Activated CD8-positive, alpha-beta memory T cell treated with anti-CD3 and anti-CD28 coated beads, Interleukin-2, amount 50 U/mL, for 1 hour (primary cell): ENCODE results near the gene CDK5.

Experiments used
- DNase-seq: peaks from one replicate; pipeline ENCODE4 v3.0.0-alpha.2; 2020; ENCODE audit errors: extremely low read depth

Gene CDK5

GRCh38 chr7:151086802-151087244 lies 29.1 kb upstream of the CDK5 start:
- DNase-seq = no peak

GRCh38 chr7:151085691-151086620 lies 28.3 kb upstream of the CDK5 start, which contains the start of gene AGAP3:
Gene AGAP3 (plus strand): TSS chr7:151086475. CDS start chr7:151086742, 267 bp downstream.
- no peak for DNase-seq

GRCh38 chr7:151085329-151085690 lies 27.6 kb upstream of the CDK5 start:
- DNase-seq = no peak

GRCh38 chr7:151083824-151084160 lies 26.1 kb upstream of the CDK5 start:
- no peak for DNase-seq

- peak; percentile 81 for DNase-seq
Observed at GRCh38 chr7:151083071-151083823, 25.6 kb upstream of the CDK5 start, which contains the start of gene TMUB1. Gene TMUB1 (minus strand): TSS chr7:151083493. CDS start chr7:151082563, 930 bp downstream.

- no peak for DNase-seq
Observed at GRCh38 chr7:151082141-151083070, 24.7 kb upstream of the CDK5 start.

- no peak for DNase-seq
Observed at GRCh38 chr7:151081170-151082101, 23.7 kb upstream of the CDK5 start.

GRCh38 chr7:151080522-151081169 lies 22.9 kb upstream of the CDK5 start, which contains the start of gene FASTK:
Gene FASTK (minus strand): TSS chr7:151080809. CDS start chr7:151080766, 43 bp downstream.
- DNase-seq = peak; percentile 68

GRCh38 chr7:151080067-151080521 lies 22.4 kb upstream of the CDK5 start:
- DNase-seq = no peak

- DNase-seq = no peak
Observed at GRCh38 chr7:151079199-151079910, 21.7 kb upstream of the CDK5 start.

GRCh38 chr7:151078233-151079040 lies 20.7 kb upstream of the CDK5 start:
- DNase-seq = no peak

GRCh38 chr7:151077705-151078232 lies 20.1 kb upstream of the CDK5 start:
- DNase-seq = no peak

GRCh38 chr7:151076863-151077704 lies 19.4 kb upstream of the CDK5 start:
- no peak for DNase-seq

GRCh38 chr7:151075978-151076426 lies 18.3 kb upstream of the CDK5 start:
- DNase-seq = no peak

- DNase-seq = no peak
Observed at GRCh38 chr7:151075662-151075971, 17.9 kb upstream of the CDK5 start.

- no peak for DNase-seq
Observed at GRCh38 chr7:151074817-151075661, 17.3 kb upstream of the CDK5 start.
